ENCODE measurements around the gene PIP4P1. TPM values are rescaled to one million over a fixed set of nuclear protein-coding genes. Genes with fewer than 3 reads are reported as not detected.
A peak's percentile ranks its signal among the peaks of the same experiment; 100 is the strongest.
"Not testable (repeated sequence)": the region's sequence is repeated elsewhere in the genome, so short reads cannot be mapped to it uniquely, and the experiment has no call there.

The PIP4P1 gene
- total and polyA plus RNA-seq, 2 donors from 2014 or later = 33.3 to 35.7 TPM

- Histone ChIP-seq H3K27ac (ENCODE audit: low read depth in 2 of 2, low read length in 2 of 2) (peak within 1 kb of the TSS; percentile 88 to 97), H3K9ac (ENCODE audit: low read length in 3 of 3) (peak within 1 kb of the TSS; percentile 55 to 92 (median 87)), H3K4me1 (ENCODE audit: control insufficient read depth in 2 of 3, insufficient read depth in 2 of 3, low read depth in 1 of 3, low read length in 3 of 3) (peaks cover 3 to 9% (median 8%) of the 10 kb centered on the region in 3 donors), H3K9me3 (ENCODE audit: control insufficient read depth in 2 of 3, insufficient read depth in 1 of 3, low read length in 3 of 3) (no peaks in the 10 kb centered on the region), H3K36me3 (ENCODE audit: control insufficient read depth in 2 of 3, insufficient read depth in 3 of 3, low read length in 3 of 3) (peaks cover 13 to 57% (median 31%) of the 10 kb centered on the region in 3 donors), H3K4me3 (ENCODE audit: low read length in 3 of 3) (peak within 1 kb of the TSS; percentile 76 to 98 (median 87)), H3K27me3 (ENCODE audit: control insufficient read depth, insufficient read depth, low read length) (no peaks in the 10 kb centered on the region)
- TF ChIP-seq, protein P1, sequence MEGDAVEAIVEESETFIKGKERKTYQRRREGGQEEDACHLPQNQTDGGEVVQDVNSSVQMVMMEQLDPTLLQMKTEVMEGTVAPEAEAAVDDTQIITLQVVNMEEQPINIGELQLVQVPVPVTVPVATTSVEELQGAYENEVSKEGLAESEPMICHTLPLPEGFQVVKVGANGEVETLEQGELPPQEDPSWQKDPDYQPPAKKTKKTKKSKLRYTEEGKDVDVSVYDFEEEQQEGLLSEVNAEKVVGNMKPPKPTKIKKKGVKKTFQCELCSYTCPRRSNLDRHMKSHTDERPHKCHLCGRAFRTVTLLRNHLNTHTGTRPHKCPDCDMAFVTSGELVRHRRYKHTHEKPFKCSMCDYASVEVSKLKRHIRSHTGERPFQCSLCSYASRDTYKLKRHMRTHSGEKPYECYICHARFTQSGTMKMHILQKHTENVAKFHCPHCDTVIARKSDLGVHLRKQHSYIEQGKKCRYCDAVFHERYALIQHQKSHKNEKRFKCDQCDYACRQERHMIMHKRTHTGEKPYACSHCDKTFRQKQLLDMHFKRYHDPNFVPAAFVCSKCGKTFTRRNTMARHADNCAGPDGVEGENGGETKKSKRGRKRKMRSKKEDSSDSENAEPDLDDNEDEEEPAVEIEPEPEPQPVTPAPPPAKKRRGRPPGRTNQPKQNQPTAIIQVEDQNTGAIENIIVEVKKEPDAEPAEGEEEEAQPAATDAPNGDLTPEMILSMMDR (IDR thresholded peaks at IDR 0.05; ENCODE audit: borderline replicate concordance, extremely low read depth, insufficient read depth) = no peak
- FAIRE-seq (peak; percentile 80), DNase-seq (peak; percentile 98 to 100 (median 100))
- intact Hi-C loops (cut with DNase I) = no loop called here
Observed at GRCh38 chr14:20454516-20455354, 6.5 kb downstream of the PIP4P1 start, which contains the start of the genes APEX1 and OSGEP. APEX1 (plus strand) TSS chr14:20455226; CDS start chr14:20455646, 420 bp downstream. OSGEP (minus strand) TSS chr14:20454812; CDS start chr14:20454683, 129 bp downstream.

DNA sequence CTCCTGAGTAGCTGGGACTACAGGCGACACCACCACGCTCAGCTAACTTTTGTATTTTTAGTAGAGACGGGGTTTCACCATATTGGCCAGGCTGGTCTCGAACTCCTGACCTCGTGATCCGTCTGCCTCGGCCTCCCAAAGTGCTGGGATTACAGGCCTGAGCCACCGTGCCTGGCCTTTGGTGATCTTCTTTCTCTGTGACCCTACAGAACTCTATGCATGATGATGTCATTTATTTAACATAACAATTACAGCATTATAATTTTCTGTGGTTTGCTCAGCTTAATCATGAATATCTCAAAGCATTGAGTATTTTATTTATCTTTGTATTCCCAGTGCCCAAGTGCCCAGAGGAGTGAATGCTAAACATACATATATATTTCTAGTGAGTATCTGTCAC is 8.4 kb downstream of the PIP4P1 start:
- FAIRE-seq; H3K4me1 ChIP-seq (ENCODE audit: control insufficient read depth in 2 of 3, insufficient read depth in 2 of 3, low read depth in 1 of 3, low read length in 3 of 3); H3K27ac ChIP-seq (ENCODE audit: low read depth in 2 of 2, low read length in 2 of 2); DNase-seq; H3K27me3 ChIP-seq (ENCODE audit: control insufficient read depth, insufficient read depth, low read length); H3K9ac ChIP-seq (ENCODE audit: low read length in 3 of 3); H3K4me3 ChIP-seq (ENCODE audit: low read length in 3 of 3); H3K9me3 ChIP-seq (ENCODE audit: control insufficient read depth in 2 of 3, insufficient read depth in 1 of 3, low read length in 3 of 3); intact Hi-C loops (cut with DNase I): not testable (repeated sequence)
- peaks cover 18 to 57% (median 31%) of the 10 kb centered on the region in 3 donors for H3K36me3 ChIP-seq (ENCODE audit: control insufficient read depth in 2 of 3, insufficient read depth in 3 of 3, low read length in 3 of 3)

DNA sequence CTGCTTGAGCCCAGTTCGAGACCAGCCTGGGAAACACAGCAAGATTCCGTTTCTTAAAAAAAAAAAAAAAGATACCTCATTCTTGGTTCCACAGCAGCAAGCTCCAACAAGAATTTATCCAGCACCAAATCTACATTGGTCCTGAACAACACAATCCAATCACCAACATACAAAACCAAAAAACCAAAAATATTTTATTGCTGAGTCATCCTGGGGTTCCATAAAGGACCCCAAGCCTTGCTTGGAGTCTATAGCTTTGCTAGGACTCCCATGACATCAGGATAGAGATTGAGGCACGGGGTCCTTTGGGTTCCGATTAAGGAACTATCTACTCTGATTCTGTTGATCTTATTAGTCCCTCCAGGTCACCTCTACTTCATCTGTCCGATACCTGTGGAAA is 14.3 kb downstream of the PIP4P1 start:
- TF ChIP-seq, protein P1 (IDR thresholded peaks at IDR 0.05; ENCODE audit: borderline replicate concordance, extremely low read depth, insufficient read depth) = no peak
- H3K27me3 ChIP-seq (ENCODE audit: control insufficient read depth, insufficient read depth, low read length) = no peaks in the 10 kb centered on the region
- H3K36me3 ChIP-seq (ENCODE audit: control insufficient read depth in 2 of 3, insufficient read depth in 3 of 3, low read length in 3 of 3) = peaks cover 12 to 53% (median 32%) of the 10 kb centered on the region in 3 donors
- no peaks in the 10 kb centered on the region for H3K4me1 ChIP-seq (ENCODE audit: control insufficient read depth in 2 of 3, insufficient read depth in 2 of 3, low read depth in 1 of 3, low read length in 3 of 3)
- no peak for FAIRE-seq
- H3K9ac ChIP-seq (ENCODE audit: low read length in 3 of 3) = no peak overlapping the region
- DNase-seq = no peak
- intact Hi-C loops (cut with DNase I) = no loop called here
- no peak overlapping the region for H3K27ac ChIP-seq (ENCODE audit: low read depth in 2 of 2, low read length in 2 of 2)
- no peak overlapping the region for H3K4me3 ChIP-seq (ENCODE audit: low read length in 3 of 3)
- H3K9me3 ChIP-seq (ENCODE audit: control insufficient read depth in 2 of 3, insufficient read depth in 1 of 3, low read length in 3 of 3) = no peaks in the 10 kb centered on the region

DNA sequence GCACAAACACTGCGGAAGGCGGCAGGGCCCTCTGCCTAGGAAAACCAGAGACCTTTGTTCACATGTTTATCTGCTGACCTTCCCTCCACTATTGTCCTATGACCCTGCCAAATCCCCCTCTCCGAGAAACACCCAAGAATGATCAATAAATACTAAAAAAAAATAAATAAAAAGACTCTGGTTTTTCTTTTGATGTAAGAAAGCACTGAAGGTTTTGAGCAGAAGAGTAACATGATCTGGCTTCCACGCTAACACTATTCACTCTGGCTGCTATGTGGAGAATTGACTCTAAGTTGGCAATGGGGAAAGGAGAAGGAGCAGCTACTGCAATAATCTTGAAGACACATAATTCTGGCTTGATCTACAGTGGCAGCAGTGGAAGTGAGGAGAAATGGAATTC is 17.6 kb downstream of the PIP4P1 start:
- H3K9me3 ChIP-seq (ENCODE audit: control insufficient read depth in 2 of 3, insufficient read depth in 1 of 3, low read length in 3 of 3); FAIRE-seq; H3K4me3 ChIP-seq (ENCODE audit: low read length in 3 of 3); H3K9ac ChIP-seq (ENCODE audit: low read length in 3 of 3); DNase-seq; H3K4me1 ChIP-seq (ENCODE audit: control insufficient read depth in 2 of 3, insufficient read depth in 2 of 3, low read depth in 1 of 3, low read length in 3 of 3); H3K27me3 ChIP-seq (ENCODE audit: control insufficient read depth, insufficient read depth, low read length); H3K27ac ChIP-seq (ENCODE audit: low read depth in 2 of 2, low read length in 2 of 2); intact Hi-C loops (cut with DNase I): not testable (repeated sequence)
- H3K36me3 ChIP-seq (ENCODE audit: control insufficient read depth in 2 of 3, insufficient read depth in 3 of 3, low read length in 3 of 3) = peaks cover 4 to 30% (median 17%) of the 10 kb centered on the region in 3 donors

All from kidney (tissue), 14 donors.